ENCODE measurements around the gene RIPOR1.
A peak's percentile ranks its signal among the peaks of the same experiment; 100 is the strongest.

RIPOR1 gene

DNA sequence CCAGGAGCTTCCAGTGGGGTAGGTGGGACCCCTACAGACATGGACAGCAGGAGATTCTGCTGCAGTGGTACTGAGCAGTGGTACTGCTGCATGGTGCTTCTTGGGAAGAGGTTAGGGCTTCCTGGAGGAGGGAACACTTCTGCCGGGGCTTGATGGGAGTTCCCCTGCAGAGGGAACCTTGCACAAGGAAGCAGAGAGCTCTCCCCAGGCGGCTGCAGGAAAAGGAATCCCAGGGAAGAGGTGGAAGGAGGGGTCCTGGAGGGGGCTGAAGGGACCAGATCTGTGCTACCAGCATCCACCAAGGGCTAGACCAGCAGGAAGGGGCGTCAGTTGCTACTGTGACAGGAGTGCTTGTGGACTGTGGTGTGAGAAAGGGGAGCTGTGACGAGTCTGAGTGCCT, 10.6 kb downstream of the RIPOR1 start:
- no peak for DNase-seq (ENCODE audit: low spot score)

DNA sequence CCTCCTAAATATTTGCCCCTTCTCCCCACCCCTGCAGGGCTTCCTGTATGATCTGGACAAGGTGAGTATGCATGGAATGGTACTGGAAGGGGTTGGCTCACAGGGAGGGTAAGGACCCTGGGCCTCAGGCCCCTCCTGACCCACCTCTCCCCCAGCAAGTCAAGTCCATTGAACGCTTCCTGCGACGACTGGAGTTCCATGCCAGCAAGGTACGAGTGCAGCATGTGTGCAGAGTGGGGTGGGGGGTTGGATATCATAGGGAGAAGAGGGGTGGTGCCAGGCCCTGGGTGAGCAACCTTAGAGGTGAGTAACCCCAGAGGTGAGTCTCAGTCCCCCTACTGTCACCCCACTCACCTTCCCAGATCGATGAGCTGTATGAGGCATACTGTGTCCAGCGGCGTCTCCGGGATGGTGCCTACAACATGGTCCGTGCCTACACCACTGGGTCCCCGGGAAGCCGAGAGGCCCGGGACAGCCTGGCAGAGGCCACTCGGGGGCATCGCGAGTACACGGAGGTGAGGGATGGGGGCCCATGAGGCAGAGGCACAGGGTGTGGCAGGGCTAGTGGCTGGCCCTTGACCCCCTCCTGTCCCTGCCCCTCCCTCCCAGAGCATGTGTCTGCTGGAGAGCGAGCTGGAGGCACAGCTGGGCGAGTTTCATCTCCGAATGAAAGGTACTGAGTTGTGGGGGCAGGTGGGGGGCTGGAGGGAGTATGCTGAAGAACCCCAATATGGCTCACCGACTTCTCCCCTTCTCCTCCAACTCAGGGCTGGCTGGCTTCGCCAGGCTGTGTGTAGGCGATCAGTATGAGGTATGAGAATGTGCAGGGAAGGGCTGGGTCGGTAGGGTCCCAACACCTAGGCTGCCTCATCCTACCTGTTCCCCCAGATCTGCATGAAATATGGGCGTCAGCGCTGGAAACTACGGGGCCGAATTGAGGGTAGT, 11.3 kb downstream of the RIPOR1 start:
- DNase-seq (ENCODE audit: low spot score): no peak

DNA sequence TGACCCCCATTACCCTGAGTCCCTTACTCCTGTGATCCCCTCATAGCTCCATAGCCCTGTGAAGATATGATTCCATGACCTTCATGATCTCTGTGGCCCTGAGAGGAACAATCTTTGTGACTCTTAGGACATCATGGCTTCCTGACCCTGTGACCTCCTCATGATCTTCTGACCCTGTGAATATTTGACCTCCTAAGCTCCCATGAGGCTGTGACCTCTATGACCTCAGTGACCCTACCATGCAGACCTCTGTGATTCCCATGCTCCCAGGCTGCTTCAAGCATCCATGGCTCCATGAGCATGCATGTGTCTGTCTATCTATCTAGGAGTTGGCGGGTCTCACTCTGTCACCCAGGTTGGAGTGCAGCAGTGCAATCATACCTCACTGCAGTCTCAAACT, 12.1 kb downstream of the RIPOR1 start:
- no peak for DNase-seq (ENCODE audit: low spot score)

DNA sequence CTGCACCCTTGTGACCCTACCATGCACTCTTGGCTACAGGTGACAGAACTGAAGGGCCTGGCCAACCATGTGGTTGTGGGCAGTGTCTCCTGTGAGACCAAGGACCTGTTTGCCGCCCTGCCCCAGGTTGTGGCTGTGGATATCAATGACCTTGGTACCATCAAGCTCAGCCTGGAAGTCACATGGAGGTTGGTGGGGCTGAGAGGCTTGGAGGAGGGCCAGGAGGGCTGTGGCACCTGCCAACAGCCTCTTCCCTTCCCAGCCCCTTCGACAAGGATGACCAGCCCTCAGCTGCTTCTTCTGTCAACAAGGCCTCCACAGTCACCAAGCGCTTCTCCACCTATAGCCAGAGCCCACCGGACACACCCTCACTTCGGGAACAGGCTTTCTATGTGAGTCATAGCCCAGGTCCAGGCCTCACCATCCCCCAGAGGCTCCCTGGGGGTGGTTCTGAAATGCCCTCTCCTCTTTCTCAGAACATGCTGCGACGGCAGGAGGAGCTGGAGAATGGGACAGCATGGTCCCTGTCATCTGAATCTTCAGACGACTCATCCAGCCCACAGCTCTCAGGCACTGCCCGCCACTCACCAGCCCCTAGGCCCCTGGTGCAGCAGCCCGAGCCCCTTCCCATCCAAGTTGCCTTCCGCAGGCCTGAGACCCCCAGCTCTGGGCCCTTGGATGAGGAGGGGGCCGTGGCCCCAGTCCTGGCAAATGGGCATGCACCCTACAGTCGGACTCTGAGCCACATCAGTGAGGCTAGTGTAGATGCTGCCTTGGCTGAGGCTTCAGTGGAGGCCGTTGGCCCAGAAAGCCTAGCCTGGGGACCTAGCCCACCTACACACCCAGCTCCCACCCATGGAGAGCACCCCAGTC, 13.0 kb downstream of the RIPOR1 start:
- no peak for DNase-seq (ENCODE audit: low spot score)

DNA sequence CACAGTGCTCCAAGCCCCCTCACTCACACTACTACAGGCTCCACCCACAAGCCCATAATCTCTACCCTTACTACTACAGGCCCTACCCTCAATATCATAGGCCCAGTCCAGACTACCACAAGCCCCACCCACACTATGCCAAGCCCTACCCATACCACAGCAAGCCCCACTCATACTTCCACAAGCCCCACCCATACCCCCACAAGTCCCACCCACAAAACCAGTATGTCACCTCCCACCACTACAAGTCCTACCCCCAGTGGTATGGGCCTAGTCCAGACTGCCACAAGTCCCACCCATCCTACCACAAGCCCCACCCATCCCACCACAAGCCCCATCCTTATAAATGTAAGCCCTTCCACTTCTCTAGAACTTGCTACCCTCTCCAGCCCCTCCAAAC, 13.8 kb downstream of the RIPOR1 start:
- peak; percentile 92 for DNase-seq (ENCODE audit: low spot score)

DNA sequence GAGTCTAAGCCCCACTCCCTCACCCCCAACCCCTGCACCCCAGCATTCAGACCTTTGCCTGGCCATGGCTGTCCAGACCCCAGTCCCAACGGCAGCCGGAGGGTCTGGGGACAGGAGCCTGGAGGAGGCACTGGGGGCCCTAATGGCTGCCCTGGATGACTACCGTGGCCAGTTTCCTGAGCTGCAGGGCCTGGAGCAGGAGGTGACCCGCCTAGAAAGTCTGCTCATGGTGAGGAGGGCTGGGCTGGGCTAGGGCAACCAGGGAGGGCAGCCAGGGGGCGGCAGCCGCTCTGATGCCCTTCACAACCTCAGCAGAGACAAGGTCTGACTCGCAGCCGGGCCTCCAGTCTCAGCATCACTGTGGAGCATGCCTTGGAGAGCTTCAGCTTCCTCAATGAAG, 14.4 kb downstream of the RIPOR1 start:
- no peak for DNase-seq (ENCODE audit: low spot score)

DNA sequence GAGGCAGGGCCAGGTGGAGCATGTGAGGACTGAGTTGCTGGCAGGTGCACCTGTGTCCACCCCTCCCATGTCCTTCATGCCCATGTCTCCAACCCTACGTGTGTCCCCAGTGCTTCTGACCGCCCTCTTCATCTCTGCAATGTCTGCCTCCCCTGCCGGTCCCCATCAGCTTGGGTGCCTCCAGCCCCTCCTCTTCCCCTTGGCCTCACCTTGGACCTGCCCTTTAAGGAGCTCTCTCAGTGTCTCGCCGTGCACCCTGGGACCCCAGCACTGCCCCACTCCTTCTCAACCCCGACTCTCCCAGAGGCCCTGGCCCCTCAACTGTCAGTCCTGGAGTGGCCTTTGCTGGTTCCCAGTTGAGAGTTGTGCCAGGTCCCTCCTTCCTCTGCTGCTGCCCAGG, 15.0 kb downstream of the RIPOR1 start:
- no peak for DNase-seq (ENCODE audit: low spot score)

DNA sequence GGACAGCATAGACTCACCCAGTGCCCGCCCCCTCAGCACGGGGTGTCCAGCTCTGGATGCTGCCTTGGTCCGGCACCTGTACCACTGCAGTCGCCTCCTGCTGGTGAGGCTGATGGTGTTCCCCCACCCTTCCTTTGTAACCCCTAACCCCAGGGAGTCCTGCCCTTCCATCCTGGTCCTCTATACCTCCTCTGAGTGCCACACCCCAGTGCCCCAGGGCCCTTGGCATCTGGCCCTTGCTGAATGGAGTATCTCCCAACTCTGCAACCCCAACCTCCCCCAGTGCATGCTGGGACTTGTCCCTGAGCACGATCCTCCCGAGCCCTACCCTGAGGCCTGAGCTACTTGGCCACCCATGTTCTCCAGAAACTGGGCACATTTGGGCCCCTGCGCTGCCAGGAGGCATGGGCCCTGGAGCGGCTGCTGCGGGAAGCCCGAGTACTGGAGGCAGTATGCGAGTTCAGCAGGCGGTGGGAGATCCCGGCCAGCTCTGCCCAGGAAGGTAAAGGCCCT, 15.8 kb downstream of the RIPOR1 start:
- DNase-seq (ENCODE audit: low spot score): no peak

DNA sequence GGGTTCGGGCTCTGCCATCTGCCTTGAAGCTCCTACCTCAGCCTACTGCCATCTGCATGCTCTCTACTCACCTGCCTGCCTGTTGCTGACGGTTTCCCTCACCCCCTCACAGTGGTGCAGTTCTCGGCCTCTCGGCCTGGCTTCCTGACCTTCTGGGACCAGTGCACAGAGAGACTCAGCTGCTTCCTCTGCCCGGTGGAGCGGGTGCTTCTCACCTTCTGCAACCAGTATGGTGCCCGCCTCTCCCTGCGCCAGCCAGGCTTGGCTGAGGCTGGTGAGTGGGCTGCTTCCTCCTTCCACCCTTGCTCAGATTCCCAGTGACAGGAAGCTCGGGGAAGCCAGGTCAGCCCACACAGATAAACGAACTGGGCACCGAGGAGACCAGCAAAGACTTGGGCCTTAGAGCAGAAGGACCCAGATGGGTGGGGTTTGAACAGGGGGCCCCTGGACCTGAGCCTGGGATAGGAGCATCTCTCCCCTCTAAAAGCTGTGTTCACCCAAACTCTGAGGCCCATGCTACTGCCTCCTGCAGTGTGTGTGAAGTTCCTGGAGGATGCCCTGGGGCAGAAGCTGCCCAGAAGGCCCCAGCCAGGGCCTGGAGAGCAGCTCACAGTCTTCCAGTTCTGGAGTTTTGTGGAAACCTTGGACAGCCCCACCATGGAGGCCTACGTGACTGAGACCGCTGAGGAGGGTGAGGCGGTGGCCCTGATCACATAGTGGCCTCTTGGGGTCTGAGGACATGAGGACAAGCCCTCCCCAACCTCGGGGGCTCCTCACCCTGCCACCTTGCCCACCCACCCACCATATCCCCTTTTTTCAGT, 16.4 kb downstream of the RIPOR1 start:
- no peak for DNase-seq (ENCODE audit: low spot score)

DNA sequence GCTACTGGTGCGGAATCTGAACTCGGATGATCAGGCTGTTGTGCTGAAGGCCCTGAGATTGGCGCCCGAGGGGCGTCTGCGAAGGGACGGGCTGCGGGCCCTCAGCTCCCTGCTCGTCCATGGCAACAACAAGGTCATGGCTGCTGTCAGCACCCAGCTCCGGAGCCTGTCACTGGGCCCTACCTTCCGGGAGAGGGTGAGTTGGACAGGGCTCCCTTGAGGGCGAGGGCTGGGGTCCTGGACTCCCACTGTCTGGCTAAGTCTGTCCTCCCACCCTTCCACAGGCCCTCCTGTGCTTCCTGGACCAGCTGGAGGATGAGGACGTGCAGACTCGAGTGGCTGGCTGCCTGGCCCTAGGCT, 17.0 kb downstream of the RIPOR1 start:
- no peak for DNase-seq (ENCODE audit: low spot score)

DNA sequence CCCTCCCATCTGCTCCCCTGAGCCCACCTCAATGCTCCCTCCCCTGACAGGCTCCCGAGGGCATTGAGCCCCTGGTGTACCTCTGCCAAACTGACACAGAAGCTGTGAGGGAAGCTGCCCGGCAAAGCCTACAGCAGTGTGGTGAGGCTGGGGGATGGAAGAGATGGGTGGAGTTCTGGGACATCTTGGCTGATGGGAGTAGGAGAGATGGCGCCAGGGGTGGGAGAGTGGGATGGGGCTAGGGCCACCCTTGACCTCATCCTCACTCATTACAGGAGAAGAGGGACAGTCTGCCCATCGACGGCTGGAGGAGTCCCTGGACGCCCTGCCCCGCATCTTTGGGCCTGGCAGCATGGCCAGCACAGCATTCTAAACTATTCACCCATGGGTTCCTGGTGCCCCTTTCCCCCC, 17.5 kb downstream of the RIPOR1 start:
- no peak for DNase-seq (ENCODE audit: low spot score)

DNA sequence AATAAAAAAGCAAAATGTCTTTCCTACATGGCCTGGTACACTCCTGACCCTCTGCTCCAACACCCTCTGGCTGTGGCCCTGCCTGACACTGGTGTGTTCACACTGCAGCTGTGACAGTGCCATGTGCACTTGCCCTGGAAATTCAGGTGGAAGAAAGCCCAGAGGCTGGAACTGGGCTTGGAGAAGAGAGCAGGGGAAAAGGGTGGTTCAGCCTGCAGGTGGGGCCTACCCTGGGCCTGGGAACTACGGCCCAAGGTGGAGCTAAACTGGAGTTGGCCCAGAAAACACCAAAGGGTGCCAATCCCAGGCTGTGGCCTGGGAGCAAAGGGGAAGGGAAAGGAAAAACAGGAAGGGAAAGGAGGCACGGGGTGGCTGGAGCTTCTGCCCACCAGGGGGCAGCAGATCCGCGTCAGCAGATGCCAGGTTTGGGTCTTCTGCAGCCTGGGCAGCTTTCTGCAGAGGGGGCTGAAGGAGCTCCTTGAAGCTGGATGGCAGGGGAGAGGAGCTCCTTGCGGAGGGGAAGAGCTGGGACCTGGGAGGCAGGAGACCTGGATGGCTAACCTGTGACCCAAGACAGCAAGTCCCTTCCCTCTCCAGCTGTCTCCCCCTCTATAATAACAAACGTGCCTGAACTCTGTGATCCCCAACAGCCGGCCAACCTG, 18.3 kb downstream of the RIPOR1 start:
- peak; percentile 78 for DNase-seq (ENCODE audit: low spot score)

DNA sequence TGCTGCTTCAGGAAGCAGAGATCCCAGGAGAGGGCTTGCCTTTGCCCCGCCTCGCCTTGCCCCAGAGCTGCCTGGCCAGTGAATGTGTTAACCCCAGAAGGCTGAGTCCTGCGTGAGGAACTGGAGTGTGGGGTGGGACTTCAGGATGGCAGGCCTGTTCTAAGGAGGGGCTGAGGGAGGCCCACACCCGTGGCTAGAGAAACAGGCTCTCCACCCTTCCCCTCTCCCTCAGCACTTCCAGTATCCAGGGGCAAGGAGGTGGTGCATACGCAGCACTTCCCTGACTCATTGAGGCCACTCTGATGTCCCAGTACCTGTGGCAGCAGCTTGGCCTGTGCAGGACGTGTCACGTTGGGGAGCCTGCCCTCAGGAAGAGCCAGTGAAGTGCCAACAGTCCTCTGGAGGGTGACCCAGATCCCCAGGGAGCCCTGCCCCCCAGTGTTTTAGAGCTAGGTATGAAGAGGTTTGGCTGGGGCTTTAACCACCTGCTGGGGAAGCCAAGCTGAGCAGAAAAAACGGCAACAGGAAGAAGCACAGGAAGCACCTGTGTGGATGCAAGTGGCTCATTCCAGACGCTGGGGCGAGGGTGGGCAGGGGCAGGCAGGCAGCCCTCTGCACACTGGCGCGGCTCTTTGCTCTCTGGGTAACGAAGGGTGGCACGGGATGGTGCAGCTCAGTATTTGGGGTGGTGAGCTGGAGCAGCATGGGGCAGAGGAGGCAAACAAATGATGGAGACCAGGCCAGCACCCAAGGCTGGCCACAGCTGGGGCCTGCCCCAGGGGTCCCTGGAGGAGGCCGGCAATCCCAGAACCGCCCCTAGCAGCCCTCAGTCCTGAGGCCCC, 19.0 kb downstream of the RIPOR1 start:
- peak; percentile 86 for DNase-seq (ENCODE audit: low spot score)

DNA sequence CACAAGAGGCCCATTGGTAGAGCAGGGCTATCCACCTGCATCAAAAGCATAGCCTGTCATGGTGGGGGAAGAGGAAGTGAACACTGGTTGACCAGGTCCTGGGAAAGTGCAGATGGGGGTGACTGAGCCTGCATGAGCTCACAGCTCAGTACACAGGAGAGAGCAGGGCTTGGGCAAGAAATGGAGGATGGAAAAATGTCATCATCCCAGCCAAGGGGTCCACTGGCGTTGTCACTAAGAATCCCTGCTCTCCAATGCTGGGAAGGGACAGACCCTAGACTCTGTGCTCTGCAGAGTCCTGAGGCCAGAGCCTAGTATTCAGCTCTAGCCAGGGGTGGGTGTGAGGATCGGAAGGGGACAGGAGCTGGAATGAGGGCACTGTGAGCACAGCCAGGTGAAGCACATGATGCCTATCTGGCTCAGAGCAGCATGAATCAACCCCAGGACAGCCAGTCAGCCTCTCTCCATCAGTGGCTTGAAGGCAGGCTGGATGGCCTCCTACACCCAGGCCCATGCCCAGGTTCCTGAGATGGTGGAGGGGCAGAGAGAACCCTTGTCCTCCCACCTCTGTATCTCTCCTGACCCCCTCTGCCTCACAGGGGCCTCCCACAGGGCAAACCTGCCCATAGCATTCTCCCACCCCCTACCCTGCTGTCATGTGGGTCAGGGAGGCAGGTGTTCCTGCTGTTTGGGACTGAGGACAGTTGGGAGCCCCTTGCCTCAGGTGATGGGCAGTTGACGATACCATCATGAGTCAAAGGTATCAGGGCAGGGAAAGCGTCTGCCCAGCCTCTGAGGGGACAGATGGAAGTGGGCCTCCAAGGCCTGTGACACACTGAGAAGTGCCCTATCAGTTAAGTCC, 19.9 kb downstream of the RIPOR1 start:
- DNase-seq (ENCODE audit: low spot score): peak; percentile 81

DNA sequence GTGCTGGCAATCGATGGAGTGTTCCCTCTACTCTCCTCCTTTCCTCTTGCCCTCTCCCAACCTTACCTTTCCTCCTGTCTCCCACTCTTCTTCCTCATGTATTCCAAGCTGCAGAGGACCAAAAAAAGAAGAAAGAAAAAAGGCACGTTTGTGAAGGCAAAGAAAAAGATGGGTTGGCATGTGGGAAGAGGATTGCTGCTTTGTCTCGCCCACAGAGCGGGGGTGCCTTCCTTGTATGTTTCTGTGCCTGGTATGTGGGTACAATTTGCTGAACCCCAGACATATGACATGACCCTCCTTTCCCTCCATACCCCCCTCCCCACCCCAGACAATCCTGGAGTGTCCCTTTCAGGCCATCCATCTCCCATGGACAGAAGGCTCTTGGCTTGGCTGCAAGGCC, 20.6 kb downstream of the RIPOR1 start:
- peak; percentile 2 for DNase-seq (ENCODE audit: low spot score)

DNA sequence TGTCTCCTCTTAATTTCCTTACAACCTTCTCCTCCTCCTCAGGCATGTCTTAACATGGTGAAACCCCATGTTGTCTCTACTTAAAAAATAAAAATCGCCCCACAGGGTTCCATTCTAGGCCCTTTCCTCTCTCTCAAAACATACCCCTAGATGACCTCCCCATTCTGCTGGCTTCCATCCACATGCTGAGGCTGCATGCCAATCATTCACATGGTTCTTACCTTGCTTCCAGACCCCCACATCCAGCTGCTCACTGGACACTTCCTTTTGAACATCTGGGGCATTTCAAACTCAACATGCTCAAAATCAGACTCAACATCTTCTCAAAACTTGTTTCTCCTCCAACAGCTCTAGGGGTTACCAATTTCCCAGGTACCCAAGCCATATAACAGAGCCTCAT, 21.3 kb downstream of the RIPOR1 start:
- no peak for DNase-seq (ENCODE audit: low spot score)

DNA sequence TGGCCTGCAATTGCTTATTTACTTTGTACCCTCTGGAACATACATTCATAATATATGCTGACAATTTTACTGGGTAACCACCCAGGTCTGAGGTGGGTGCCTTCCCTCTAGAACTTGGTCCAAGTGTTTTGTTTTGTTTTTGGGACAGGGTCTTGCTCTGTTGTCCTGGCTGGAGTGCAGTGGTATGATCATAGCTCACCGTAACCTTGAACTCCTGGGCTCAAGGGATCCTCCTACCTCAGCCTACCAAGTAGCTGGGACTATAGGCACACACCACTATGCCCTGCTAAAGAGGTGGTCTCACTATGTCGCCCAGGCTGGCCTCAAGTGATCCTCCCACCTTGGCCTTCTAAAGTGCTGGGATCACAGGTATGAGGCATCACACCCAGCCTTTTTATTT, 22.5 kb downstream of the RIPOR1 start:
- DNase-seq (ENCODE audit: low spot score): no peak

DNA sequence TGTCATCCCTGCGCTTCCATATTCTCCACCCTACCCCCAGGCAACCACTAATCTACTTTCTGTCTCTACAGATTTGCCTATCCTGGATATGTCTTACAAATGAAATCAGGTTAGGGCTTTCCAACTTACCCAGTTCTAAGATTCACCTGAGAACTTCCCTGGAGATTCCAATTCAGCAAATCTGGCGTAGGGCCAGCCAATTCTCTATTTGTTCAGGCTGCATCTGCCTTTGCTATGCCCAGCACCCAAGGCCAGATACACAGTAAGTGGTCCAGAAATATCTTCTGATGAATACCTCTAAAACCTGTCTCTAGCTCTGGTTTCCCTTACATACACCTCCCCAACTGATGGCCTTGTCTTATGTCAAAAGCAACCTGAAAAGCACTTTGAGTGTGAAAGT, 23.3 kb downstream of the RIPOR1 start:
- no peak for DNase-seq (ENCODE audit: low spot score)

DNA sequence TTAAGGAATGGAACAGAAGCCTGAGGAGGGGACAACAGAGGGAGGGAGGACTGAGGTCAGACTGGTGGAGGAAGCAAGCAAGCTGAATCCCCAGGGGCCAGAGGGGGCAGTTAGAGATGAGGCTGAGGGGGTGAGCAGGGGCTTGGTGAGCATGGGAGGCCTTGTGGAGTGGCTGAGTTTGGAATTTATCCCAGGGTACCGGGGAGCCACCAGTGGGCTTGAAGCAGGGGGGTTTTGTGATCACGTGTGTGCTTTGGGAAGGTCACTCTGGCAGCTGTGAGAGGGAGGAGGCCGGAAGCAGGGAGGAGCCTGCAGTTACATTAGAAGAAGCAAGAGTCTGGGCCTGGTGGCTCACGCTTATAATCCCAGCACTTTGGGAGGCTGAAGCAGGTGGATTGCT, 23.8 kb downstream of the RIPOR1 start:
- peak; percentile 1 for DNase-seq (ENCODE audit: low spot score)

DNA sequence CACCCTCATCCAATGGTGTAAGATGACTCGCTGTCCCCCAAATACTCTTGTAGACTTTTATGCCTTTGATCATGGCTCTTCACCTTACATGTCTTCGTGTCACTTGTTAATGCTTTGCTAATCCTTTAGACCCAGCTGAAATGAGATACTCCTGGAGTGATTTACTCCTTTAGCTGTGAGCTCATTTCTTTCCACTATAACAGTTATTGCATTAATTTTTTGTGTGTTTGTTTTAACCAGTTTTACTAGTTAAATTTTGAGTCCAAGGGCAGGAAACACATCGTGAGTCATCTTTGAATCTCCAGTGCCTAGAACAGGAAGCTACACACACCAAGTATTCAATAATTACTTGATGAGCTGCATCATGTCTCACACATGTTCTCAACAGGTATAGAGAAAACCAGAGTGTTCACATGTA, 27.2 kb downstream of the RIPOR1 start:
- no peak for DNase-seq (ENCODE audit: low spot score)

Data from germinal center (tissue), 1 donor.